GM12874 (cell line): Measurements from ENCODE around the gene SLC25A28.

Experiments used
- CTCF ChIP-seq: IDR thresholded peaks from 2 replicates; pipeline ENCODE4 v1.5.1; 2011; ENCODE audit warnings: low read depth, mild to moderate bottlenecking, control low read depth, low read length, moderate library complexity; ENCODE audit not compliant: insufficient read depth

The SLC25A28 gene

GRCh38 chr10:99598011-99598410, 22.2 kb downstream of the SLC25A28 start:
- TF ChIP-seq CTCF = no peak

- TF ChIP-seq CTCF = no peak
Measured at GRCh38 chr10:99595770-99596465, 24.3 kb downstream of the SLC25A28 start.

- no peak for TF ChIP-seq CTCF
Measured at GRCh38 chr10:99595236-99595635, 25.0 kb downstream of the SLC25A28 start.

GRCh38 chr10:99593312-99593711, 26.9 kb downstream of the SLC25A28 start:
- no peak for TF ChIP-seq CTCF

GRCh38 chr10:99590799-99591198, 29.4 kb downstream of the SLC25A28 start:
- TF ChIP-seq CTCF = no peak

DNA sequence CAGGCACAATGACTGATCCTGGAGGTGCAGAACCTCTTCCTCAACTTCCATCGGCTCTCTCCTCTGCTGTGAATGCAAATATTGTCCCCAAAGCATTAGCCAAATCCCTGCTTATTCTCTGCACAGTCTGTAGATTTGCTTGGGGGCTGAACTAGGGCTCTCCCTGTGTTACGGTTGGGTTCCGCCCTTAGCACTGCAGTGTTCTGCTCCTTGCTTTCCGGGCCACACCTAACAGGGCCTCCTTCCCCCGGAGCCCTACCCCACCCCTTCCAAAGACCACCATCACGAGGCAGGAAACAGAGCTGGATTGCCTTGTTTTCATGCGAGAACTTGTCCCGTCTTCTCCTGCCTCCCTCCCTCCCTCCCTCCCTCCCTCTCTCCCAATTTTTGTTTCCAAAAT, 36.6 kb downstream of the SLC25A28 start:
- TF ChIP-seq CTCF = no peak

- no peak for TF ChIP-seq CTCF
Measured at GRCh38 chr10:99582255-99582770, 37.9 kb downstream of the SLC25A28 start.
